K562 (cell line): ENCODE data around the gene RBKS. TPM values are rescaled to one million over a fixed set of nuclear protein-coding genes. Genes with fewer than 3 reads are reported as not detected.

Source experiments
- ATAC-seq: fragments of 200-7000 bp; cut with Tn5 transposase; 3 replicates; pipeline ENCODE4 v1.9.1; 2020; ENCODE audit warnings: moderate library complexity
- BruUV-seq: library from RNA; stranded (reverse); fragments of 400-500 nt; replicated peaks from 2 replicates; lab custom pipeline; 2021; lab: Mats Ljungman, UMichigan
- CTCF ChIA-PET: fragments of 300-600 bp; formaldehyde crosslinking; extraction: SDS; loops from one replicate; lab custom pipeline; 2021; ENCODE audit warnings: low intra/inter-chr PET ratio; lab: Yijun Ruan, JAX
- POLR2A ChIA-PET: fragments of 300-600, 350-650 bp; sonication (Branson Sonifier 250); formaldehyde crosslinking; extraction: SDS; loops from one replicate; lab custom pipeline; 2021; ENCODE audit warnings: antibody characterized with exemption, inconsistent platforms; lab: Yijun Ruan, JAX
- DNase-seq, 4 experiments: peaks; one replicate each; pipeline versions ENCODE4 v3.0.0 to v3.0.0-alpha.2; 2011 to 2018; ENCODE audit warnings: low spot score in 3 of 4, mixed read lengths in 3 of 4; ENCODE audit errors: extremely low read depth in 1 of 4
- FAIRE-seq: peaks from 2 replicates; lab custom pipeline; 2011; peaks lifted over from hg19 to GRCh38; lab: Jason Lieb, UNC
- H2AFZ ChIP-seq: 2 replicates; pipeline ENCODE4 v1.6.0; 2011; ENCODE audit warnings: low read depth, low read length, control low read depth, inconsistent platforms
- H3K27ac ChIP-seq: fragments of 200-600 bp; 3 replicates; pipeline ENCODE4 v1.8.0; 2011; ENCODE audit warnings: low read depth, mild to moderate bottlenecking, control low read depth, inconsistent platforms, low read length, moderate library complexity, mixed read lengths; ENCODE audit errors: extremely low read depth
- H3K27me3 ChIP-seq, 2 experiments: fragments of 300-600 bp in 1 of 2; 2 replicates in 1 of 2; 3 replicates in 1 of 2; pipeline versions ENCODE4 v1.6.0 to v1.8.0; 2011; ENCODE audit warnings: inconsistent platforms in 2 of 2, low read length in 2 of 2, mild to moderate bottlenecking in 1 of 2, mixed read lengths in 1 of 2, moderate library complexity in 1 of 2; ENCODE audit not compliant: control insufficient read depth in 2 of 2, insufficient read depth in 2 of 2
- H3K36me3 ChIP-seq: fragments of 300-600 bp; 3 replicates; pipeline ENCODE4 v1.8.0; 2011; ENCODE audit warnings: mild to moderate bottlenecking, low read length, inconsistent platforms; ENCODE audit not compliant: control insufficient read depth, insufficient read depth
- H3K4me1 ChIP-seq, 2 experiments: fragments of 200-600 bp in 1 of 2; replicated peaks in 1 of 2; 2 replicates in 1 of 2; 3 replicates in 1 of 2; pipeline versions ENCODE4 v1.5.1 to v1.8.0; 2011; ENCODE audit warnings: inconsistent platforms in 2 of 2, low read length in 2 of 2, mild to moderate bottlenecking in 1 of 2, mixed read lengths in 1 of 2, moderate library complexity in 1 of 2; ENCODE audit not compliant: control insufficient read depth in 2 of 2, insufficient read depth in 2 of 2
- H3K4me2 ChIP-seq: 2 replicates; pipeline ENCODE4 v1.6.1; 2011; ENCODE audit warnings: low read length, control low read depth, inconsistent platforms, mixed read lengths; ENCODE audit not compliant: insufficient read depth
- H3K4me3 ChIP-seq: fragments of 200-600 bp; sonication (generic), shearing (Covaris generic); 2 replicates; pipeline ENCODE4 v1.5.1; 2016; ENCODE audit warnings: control low read depth, inconsistent platforms
- H3K79me2 ChIP-seq: fragments of 200-600 bp; 3 replicates; pipeline ENCODE4 v1.8.0; 2011; ENCODE audit warnings: low read length, inconsistent platforms; ENCODE audit not compliant: control insufficient read depth, insufficient read depth
- H3K9ac ChIP-seq, 2 experiments: 2 replicates each; pipeline versions ENCODE4 v1.6.0 to v1.6.1; 2011; ENCODE audit warnings: low read depth in 2 of 2, low read length in 2 of 2, control low read depth in 1 of 2, inconsistent platforms in 1 of 2, mild to moderate bottlenecking in 1 of 2, mixed read lengths in 1 of 2; ENCODE audit not compliant: insufficient read depth in 1 of 2
- H3K9me1 ChIP-seq: one replicate; pipeline ENCODE4 v1.6.0; 2011; ENCODE audit warnings: inconsistent platforms, mild to moderate bottlenecking, low read length, moderate library complexity; ENCODE audit not compliant: control insufficient read depth, insufficient read depth
- H3K9me3 ChIP-seq: replicated peaks from 2 replicates; pipeline ENCODE4 v1.5.1; 2011; ENCODE audit warnings: low read depth, low read length, inconsistent platforms; ENCODE audit not compliant: control insufficient read depth, insufficient read depth
- H4K20me1 ChIP-seq: replicated peaks from 2 replicates; pipeline ENCODE4 v1.6.1; 2011; ENCODE audit warnings: low read length, inconsistent platforms, mixed read lengths; ENCODE audit not compliant: control insufficient read depth, insufficient read depth
- CSDE1 ChIP-seq, 2 experiments: fragments of 450-650 bp; IDR thresholded peaks; 2 replicates each; pipeline ENCODE4 v1.6.1; 2016; ENCODE audit warnings: mild to moderate bottlenecking in 1 of 2
- MTA3 ChIP-seq: fragments of 450-650 bp; formaldehyde crosslinking; IDR thresholded peaks from 2 replicates; pipeline ENCODE4 v1.6.1; 2017; ENCODE audit warnings: mild to moderate bottlenecking, borderline replicate concordance
- NCOA2 ChIP-seq, 2 experiments: fragments of 450-650 bp; IDR thresholded peaks; 2 replicates each; pipeline ENCODE4 v1.6.1; 2018; ENCODE audit warnings: mild to moderate bottlenecking in 2 of 2, moderate library complexity in 1 of 2; ENCODE audit not compliant: partially characterized antibody in 2 of 2
- ZFX ChIP-seq: sonication (generic); formaldehyde crosslinking; IDR thresholded peaks from 2 replicates; pipeline ENCODE4 v1.8.0; 2022; ENCODE audit warnings: mild to moderate bottlenecking, missing genetic modification reagents, moderate library complexity
- ZNF282 ChIP-seq: sonication (generic); formaldehyde crosslinking; IDR thresholded peaks from 2 replicates; pipeline ENCODE4 v1.8.1; 2023; ENCODE audit warnings: missing genetic modification reagents
- ZNF551 ChIP-seq: fragments of 250-450 bp; sonication (Bioruptor Pico); IDR thresholded peaks from 2 replicates; pipeline ENCODE4 v1.5.0; 2021; ENCODE audit warnings: mild to moderate bottlenecking, moderate library complexity
- WGBS: fragments of 100-300 bp; shearing (Covaris generic); methylation state at CpG from one replicate; pipeline ENCODE4 v1.1.6; 2016; ENCODE audit warnings: low coverage, mixed read lengths; ENCODE audit not compliant: insufficient coverage; ENCODE audit errors: missing lambda C conversion rate; 5-methylcytosine and 5-hydroxymethylcytosine counted together
- in situ Hi-C: fragments of 300-500 bp; cut with MboI; formaldehyde crosslinking; loops from 4 replicates; pipeline ENCODE4 v1.15.0; 2018; ENCODE audit warnings: inconsistent platforms, mixed read lengths
- intact Hi-C: fragments of 100-400 bp; cut with micrococcal nuclease; formaldehyde crosslinking; loops from 2 replicates; pipeline ENCODE4 v1.14.2; 2022
- polyA plus RNA-seq, 8 experiments: library from polyadenylated mRNA; depleted of rRNA in 4 of 8; stranded (reverse) in 5 of 8; unstranded in 3 of 8; fragments of >200 nt; fragmentation: Nextera tagmentation in 2 of 8; fragmentation: Illumina TruSeq in 1 of 8; extraction: Ambion mirVana in 2 of 8; extraction: Trizol in 1 of 8; gene quantifications; 2 replicates each; pipeline versions ENCODE4 v1.2.1 to v1.2.3, GENCODE V29; 2011 to 2014; ENCODE audit warnings: inconsistent platforms in 1 of 8, missing spikeins in 1 of 8
- total RNA-seq, 7 experiments: library from RNA; depleted of rRNA in 6 of 7; stranded (reverse); fragments of >200 nt in 6 of 7; fragmentation: Illumina TruSeq in 2 of 7; extraction: Trizol in 2 of 7; gene quantifications; 2 replicates each; pipeline versions ENCODE4 v1.2.1 to v1.2.3, GENCODE V29; 2011 to 2021; ENCODE audit warnings: low replicate concordance in 1 of 7
- TF ChIP-seq, protein P1 (sequence below): fragments of 250-450 bp; sonication (Bioruptor Pico); IDR thresholded peaks from 2 replicates; pipeline ENCODE4 v1.5.0; 2021
- TF ChIP-seq, protein P2 (sequence below), 2 experiments: fragments of 200-800 bp in 1 of 2; sonication (Bioruptor generic) in 1 of 2; sonication (generic) in 1 of 2; formaldehyde crosslinking in 1 of 2; IDR thresholded peaks in 1 of 2; conservative IDR thresholded peaks in 1 of 2; 2 replicates each; pipeline versions ENCODE4 v1.5.0 to v1.6.1; 2016 to 2020; ENCODE audit warnings: missing compliant biosample characterization in 1 of 2, missing genetic modification characterization in 1 of 2, missing genetic modification reagents in 1 of 2
- TF ChIP-seq, protein P3 (sequence below): IDR thresholded peaks from 2 replicates; pipeline ENCODE4 v1.6.1; 2011; ENCODE audit not compliant: insufficient read length; ENCODE audit errors: extremely low read depth
- TF ChIP-seq, protein P4 (sequence below): fragments of 250-450 bp; sonication (Bioruptor Pico); IDR thresholded peaks from 2 replicates; pipeline ENCODE4 v1.8.0; 2021; ENCODE audit warnings: mild to moderate bottlenecking, moderate library complexity
- TF ChIP-seq, protein P5 (sequence below): sonication (generic); formaldehyde crosslinking; IDR thresholded peaks from 2 replicates; pipeline ENCODE4 v1.8.0; 2022; ENCODE audit warnings: mild to moderate bottlenecking, missing genetic modification reagents

RBKS gene
- total and polyA plus RNA-seq, 9 of the 15 experiments (the other 6 are each of a cell fraction or from before 2014, with no cell fraction given): 0.06 to 0.39 (median 0.19) TPM

DNA sequence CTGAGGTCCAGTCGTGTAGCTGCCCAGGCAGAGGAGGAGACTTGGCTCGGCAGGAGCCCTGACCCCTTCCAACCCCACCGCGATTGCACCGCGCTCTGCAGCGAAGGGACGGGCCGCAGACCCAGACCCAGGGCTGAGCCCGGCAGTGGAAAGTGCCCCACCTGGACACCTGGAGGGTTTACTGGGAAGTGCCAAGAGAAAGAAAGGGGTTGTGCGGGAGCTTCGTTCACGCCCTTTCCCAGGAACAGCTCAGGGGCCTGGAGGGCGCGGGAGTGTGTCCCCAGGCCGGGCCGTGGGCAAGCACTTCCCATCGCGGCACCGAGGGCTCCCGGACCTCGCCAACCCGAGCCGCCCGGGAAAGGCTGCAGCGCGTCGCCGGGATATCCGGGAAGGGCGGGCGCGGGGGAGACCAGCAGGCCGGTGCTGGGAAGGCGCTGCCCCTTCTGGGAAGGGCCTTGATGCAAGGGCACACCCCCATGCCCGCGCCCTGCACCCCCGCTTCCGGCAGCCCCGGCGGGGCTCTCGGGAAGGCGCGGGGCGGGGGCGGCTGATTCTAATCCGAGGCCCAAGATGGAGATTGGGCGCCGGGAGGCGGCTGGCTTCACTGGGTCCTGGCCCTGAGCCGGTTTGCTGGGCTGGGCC is 154.8 kb downstream of the RBKS start:
- H3K9ac ChIP-seq: peak overlapping the region; percentile 8 to 64; a peak in 2 of 4 replicates
- ChIA-PET POLR2A (no interaction called here), CTCF (no interaction called here)
- H3K4me2 ChIP-seq: peak overlapping the region; percentile 57
- in situ Hi-C loops: no loop called here
- H3K4me1 ChIP-seq: peaks cover 7 to 10% of the 10 kb centered on the region in 2 experiments; a peak in 3 of 5 replicates
- intact Hi-C loops: no loop called here
- no peaks in the 10 kb centered on the region for H4K20me1 ChIP-seq
- H2AFZ ChIP-seq: peak overlapping the region; percentile 77
- DNase-seq (peak; percentile 59 to 75 (median 68)), ATAC-seq (peak; percentile 80), FAIRE-seq (no peak)
- no peaks in the 10 kb centered on the region for H3K36me3 ChIP-seq
- no peaks in the 10 kb centered on the region for H3K9me1 ChIP-seq
- 13% methylated on average over 44 of the region's 51 CpGs for WGBS
- H3K79me2 ChIP-seq: no peaks in the 10 kb centered on the region
- no peak overlapping the region for H3K27ac ChIP-seq
- no TSS peak for BruUV-seq
- no peaks in the 10 kb centered on the region for H3K9me3 ChIP-seq
- peaks cover 5 to 25% of the 10 kb centered on the region in 2 experiments; a peak in 3 of 5 replicates for H3K27me3 ChIP-seq
- H3K4me3 ChIP-seq: peak overlapping the region; percentile 19; the same call in 1 of the 2 replicates
- TF ChIP-seq, protein P1, sequence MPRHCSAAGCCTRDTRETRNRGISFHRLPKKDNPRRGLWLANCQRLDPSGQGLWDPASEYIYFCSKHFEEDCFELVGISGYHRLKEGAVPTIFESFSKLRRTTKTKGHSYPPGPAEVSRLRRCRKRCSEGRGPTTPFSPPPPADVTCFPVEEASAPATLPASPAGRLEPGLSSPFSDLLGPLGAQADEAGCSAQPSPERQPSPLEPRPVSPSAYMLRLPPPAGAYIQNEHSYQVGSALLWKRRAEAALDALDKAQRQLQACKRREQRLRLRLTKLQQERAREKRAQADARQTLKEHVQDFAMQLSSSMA (CRISPR knock-in tag): 0 out of 2 replicates have a peak, but pooled peaks have one; percentile 35
- TF ChIP-seq, protein P2, sequence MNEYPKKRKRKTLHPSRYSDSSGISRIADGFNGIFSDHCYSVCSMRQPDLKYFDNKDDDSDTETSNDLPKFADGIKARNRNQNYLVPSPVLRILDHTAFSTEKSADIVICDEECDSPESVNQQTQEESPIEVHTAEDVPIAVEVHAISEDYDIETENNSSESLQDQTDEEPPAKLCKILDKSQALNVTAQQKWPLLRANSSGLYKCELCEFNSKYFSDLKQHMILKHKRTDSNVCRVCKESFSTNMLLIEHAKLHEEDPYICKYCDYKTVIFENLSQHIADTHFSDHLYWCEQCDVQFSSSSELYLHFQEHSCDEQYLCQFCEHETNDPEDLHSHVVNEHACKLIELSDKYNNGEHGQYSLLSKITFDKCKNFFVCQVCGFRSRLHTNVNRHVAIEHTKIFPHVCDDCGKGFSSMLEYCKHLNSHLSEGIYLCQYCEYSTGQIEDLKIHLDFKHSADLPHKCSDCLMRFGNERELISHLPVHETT (CRISPR knock-in tag; conservative IDR thresholded peaks at IDR 0.05 in 1 of 2, IDR thresholded peaks at IDR 0.05 in 1 of 2): peak in 1 of 2 experiments; percentile 41; a peak in 1 of 4 replicates
- TF ChIP-seq, protein P3, sequence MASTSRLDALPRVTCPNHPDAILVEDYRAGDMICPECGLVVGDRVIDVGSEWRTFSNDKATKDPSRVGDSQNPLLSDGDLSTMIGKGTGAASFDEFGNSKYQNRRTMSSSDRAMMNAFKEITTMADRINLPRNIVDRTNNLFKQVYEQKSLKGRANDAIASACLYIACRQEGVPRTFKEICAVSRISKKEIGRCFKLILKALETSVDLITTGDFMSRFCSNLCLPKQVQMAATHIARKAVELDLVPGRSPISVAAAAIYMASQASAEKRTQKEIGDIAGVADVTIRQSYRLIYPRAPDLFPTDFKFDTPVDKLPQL: no peak
- peak; percentile 61; the same call in 1 of the 2 replicates for TF ChIP-seq MTA3
- no peak for TF ChIP-seq ZNF551 (CRISPR knock-in tag)
- TF ChIP-seq ZFX (CRISPR knock-in tag): peak; percentile 32; the same call in 1 of the 2 replicates
- TF ChIP-seq CSDE1 (IDR thresholded peaks at IDR 0.05): no peak
- no peak for TF ChIP-seq NCOA2 (IDR thresholded peaks at IDR 0.05; ENCODE audit: partially characterized antibody in 2 of 2)
- TF ChIP-seq, protein P4, sequence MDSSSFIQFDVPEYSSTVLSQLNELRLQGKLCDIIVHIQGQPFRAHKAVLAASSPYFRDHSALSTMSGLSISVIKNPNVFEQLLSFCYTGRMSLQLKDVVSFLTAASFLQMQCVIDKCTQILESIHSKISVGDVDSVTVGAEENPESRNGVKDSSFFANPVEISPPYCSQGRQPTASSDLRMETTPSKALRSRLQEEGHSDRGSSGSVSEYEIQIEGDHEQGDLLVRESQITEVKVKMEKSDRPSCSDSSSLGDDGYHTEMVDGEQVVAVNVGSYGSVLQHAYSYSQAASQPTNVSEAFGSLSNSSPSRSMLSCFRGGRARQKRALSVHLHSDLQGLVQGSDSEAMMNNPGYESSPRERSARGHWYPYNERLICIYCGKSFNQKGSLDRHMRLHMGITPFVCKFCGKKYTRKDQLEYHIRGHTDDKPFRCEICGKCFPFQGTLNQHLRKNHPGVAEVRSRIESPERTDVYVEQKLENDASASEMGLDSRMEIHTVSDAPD: no peak
- TF ChIP-seq, protein P5, sequence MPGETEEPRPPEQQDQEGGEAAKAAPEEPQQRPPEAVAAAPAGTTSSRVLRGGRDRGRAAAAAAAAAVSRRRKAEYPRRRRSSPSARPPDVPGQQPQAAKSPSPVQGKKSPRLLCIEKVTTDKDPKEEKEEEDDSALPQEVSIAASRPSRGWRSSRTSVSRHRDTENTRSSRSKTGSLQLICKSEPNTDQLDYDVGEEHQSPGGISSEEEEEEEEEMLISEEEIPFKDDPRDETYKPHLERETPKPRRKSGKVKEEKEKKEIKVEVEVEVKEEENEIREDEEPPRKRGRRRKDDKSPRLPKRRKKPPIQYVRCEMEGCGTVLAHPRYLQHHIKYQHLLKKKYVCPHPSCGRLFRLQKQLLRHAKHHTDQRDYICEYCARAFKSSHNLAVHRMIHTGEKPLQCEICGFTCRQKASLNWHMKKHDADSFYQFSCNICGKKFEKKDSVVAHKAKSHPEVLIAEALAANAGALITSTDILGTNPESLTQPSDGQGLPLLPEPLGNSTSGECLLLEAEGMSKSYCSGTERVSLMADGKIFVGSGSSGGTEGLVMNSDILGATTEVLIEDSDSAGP (CRISPR knock-in tag): no peak
- TF ChIP-seq ZNF282 (CRISPR knock-in tag): no peak
